Measurements from ENCODE around the gene RPUSD4.

Gene RPUSD4

DNA sequence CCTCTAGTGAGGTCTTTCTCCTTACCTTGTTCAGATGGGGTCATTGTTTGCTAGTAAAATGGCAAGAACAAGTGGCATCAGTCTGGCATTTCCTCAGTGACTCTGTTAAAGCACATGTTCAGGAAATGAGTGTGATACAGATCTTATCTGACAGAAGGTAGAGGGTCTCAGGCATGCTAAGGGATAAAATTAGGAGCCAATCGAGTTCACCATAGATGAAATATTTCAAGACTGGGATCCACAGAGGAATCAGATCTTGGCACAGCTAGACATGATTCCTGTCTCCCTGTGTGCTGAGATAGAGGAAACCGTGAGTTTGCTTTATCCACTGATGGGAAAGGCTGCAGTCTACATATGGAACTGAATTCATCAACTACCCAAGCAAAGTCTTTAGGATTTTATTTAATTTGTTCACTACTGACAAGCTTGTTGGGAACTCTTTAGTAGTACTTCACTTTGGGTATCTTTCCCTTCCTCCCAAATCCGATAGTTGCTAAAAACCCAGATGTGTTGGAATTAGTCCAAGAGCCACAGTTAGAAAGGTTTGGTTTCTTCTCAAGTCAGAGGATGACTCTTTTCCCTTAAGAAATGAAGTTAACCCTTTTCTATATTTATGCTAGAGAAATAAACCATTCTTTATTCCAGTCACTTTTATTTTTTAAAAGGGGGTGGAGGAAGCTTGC lies 18.5 kb upstream of the RPUSD4 start:
- H3K4me3 ChIP-seq (ENCODE audit: low read length): no peak overlapping the region
- H3K4me1 ChIP-seq (ENCODE audit: control insufficient read depth, low read length): no peaks in the 10 kb centered on the region
- no peaks in the 10 kb centered on the region for H3K9me2 ChIP-seq (replicated peaks; ENCODE audit: control insufficient read depth, low read length)
- H3K79me2 ChIP-seq (ENCODE audit: control insufficient read depth, low read length): peaks cover under 1% of the 10 kb centered on the region; the same call in 1 of the 2 replicates
- H4K20me1 ChIP-seq (ENCODE audit: control insufficient read depth, insufficient read depth, low read depth, low read length): no peaks in the 10 kb centered on the region
- H3K27ac ChIP-seq (ENCODE audit: low read depth, low read length): no peak overlapping the region
- no peak overlapping the region for H3K4me2 ChIP-seq (ENCODE audit: low read length)
- TF ChIP-seq EZH2phosphoT487 (IDR thresholded peaks at IDR 0.05; ENCODE audit: borderline replicate concordance, low read length): no peak
- TF ChIP-seq, protein P1, sequence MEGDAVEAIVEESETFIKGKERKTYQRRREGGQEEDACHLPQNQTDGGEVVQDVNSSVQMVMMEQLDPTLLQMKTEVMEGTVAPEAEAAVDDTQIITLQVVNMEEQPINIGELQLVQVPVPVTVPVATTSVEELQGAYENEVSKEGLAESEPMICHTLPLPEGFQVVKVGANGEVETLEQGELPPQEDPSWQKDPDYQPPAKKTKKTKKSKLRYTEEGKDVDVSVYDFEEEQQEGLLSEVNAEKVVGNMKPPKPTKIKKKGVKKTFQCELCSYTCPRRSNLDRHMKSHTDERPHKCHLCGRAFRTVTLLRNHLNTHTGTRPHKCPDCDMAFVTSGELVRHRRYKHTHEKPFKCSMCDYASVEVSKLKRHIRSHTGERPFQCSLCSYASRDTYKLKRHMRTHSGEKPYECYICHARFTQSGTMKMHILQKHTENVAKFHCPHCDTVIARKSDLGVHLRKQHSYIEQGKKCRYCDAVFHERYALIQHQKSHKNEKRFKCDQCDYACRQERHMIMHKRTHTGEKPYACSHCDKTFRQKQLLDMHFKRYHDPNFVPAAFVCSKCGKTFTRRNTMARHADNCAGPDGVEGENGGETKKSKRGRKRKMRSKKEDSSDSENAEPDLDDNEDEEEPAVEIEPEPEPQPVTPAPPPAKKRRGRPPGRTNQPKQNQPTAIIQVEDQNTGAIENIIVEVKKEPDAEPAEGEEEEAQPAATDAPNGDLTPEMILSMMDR (IDR thresholded peaks at IDR 0.05; ENCODE audit: low read depth, low read length, poor library complexity, severe bottlenecking): no peak
- no peaks in the 10 kb centered on the region for H3K36me3 ChIP-seq (ENCODE audit: control insufficient read depth, low read length)
- no peaks in the 10 kb centered on the region for H3F3A ChIP-seq (ENCODE audit: control insufficient read depth, insufficient read depth)
- H3K27me3 ChIP-seq (ENCODE audit: control insufficient read depth, low read length): no peaks in the 10 kb centered on the region
- no peaks in the 10 kb centered on the region for H3K9me3 ChIP-seq (ENCODE audit: control insufficient read depth, insufficient read depth, low read length)

DNA sequence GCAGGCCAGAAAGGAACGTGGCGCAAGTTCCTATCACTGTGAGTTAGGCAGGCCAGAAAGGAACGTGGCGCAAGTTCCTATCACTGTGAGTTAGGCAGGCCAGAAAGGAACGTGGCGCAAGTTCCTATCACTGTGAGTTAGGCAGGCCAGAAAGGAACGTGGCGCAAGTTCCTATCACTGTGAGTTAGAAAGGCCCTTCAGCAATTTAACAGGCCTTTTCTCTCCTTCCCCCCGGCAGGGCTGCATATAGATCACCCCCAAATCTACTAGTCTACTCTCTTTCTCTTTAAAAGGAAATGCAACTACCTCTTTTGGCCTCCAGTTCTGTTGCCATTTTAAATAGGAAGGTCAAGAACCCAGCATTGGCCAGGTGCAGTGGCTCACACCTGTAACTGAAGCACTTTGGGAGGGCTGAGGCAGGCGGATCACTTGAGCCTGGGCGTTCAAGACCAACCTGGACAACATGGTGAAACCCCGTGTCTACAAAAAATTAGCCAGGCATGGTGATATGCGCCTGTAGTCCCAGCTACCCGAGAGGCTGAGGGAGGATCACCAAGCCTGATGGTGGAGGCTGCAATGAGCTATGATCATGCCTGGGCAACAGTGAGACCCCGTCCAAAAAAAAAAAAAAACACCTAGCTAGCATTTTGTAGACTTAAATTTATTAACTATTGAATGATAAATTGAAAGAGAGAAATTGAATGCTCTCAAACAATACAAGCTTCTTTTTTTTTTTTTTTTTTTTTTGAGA lies 15.1 kb upstream of the RPUSD4 start:
- no peak overlapping the region for H3K4me2 ChIP-seq (ENCODE audit: low read length)
- H4K20me1 ChIP-seq (ENCODE audit: control insufficient read depth, insufficient read depth, low read depth, low read length): no peaks in the 10 kb centered on the region
- no peaks in the 10 kb centered on the region for H3K4me1 ChIP-seq (ENCODE audit: control insufficient read depth, low read length)
- no peaks in the 10 kb centered on the region for H3K36me3 ChIP-seq (ENCODE audit: control insufficient read depth, low read length)
- H3K27ac ChIP-seq (ENCODE audit: low read depth, low read length): no peak overlapping the region
- no peaks in the 10 kb centered on the region for H3K9me2 ChIP-seq (replicated peaks; ENCODE audit: control insufficient read depth, low read length)
- TF ChIP-seq, protein P1 (IDR thresholded peaks at IDR 0.05; ENCODE audit: low read depth, low read length, poor library complexity, severe bottlenecking): no peak
- no peaks in the 10 kb centered on the region for H3K9me3 ChIP-seq (ENCODE audit: control insufficient read depth, insufficient read depth, low read length)
- no peak overlapping the region for H3K4me3 ChIP-seq (ENCODE audit: low read length)
- H3K27me3 ChIP-seq (ENCODE audit: control insufficient read depth, low read length): no peaks in the 10 kb centered on the region
- H3F3A ChIP-seq (ENCODE audit: control insufficient read depth, insufficient read depth): no peaks in the 10 kb centered on the region
- peaks cover 23% of the 10 kb centered on the region for H3K79me2 ChIP-seq (ENCODE audit: control insufficient read depth, low read length)

DNA sequence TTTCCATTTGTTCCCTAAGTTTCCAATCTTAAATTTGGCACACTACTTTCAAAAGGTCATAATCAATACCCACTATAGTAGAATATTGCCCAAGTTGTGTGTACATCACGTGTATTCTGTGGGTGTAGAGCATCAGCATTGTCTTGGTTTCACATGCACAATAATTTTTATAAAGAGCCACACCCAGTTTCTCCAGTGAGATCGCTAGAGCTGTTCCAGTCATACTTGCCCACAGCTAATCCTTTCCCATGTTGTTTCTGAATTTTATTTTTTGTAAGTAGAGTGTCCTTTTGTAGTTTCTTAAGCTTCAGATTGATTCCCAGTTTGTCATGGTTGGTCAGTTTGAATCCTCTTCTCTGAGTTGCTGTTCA lies 13.8 kb upstream of the RPUSD4 start:
- no peak for TF ChIP-seq EZH2phosphoT487 (IDR thresholded peaks at IDR 0.05; ENCODE audit: borderline replicate concordance, low read length)
- TF ChIP-seq, protein P1 (IDR thresholded peaks at IDR 0.05; ENCODE audit: low read depth, low read length, poor library complexity, severe bottlenecking): no peak
- no peaks in the 10 kb centered on the region for H3F3A ChIP-seq (ENCODE audit: control insufficient read depth, insufficient read depth)
- no peaks in the 10 kb centered on the region for H3K9me2 ChIP-seq (replicated peaks; ENCODE audit: control insufficient read depth, low read length)
- H3K9me3 ChIP-seq (ENCODE audit: control insufficient read depth, insufficient read depth, low read length): no peaks in the 10 kb centered on the region
- no peaks in the 10 kb centered on the region for H3K36me3 ChIP-seq (ENCODE audit: control insufficient read depth, low read length)
- H3K4me3 ChIP-seq (ENCODE audit: low read length): no peak overlapping the region
- H3K4me1 ChIP-seq (ENCODE audit: control insufficient read depth, low read length): no peaks in the 10 kb centered on the region
- no peak overlapping the region for H3K4me2 ChIP-seq (ENCODE audit: low read length)
- H3K79me2 ChIP-seq (ENCODE audit: control insufficient read depth, low read length): peaks cover 30% of the 10 kb centered on the region
- no peaks in the 10 kb centered on the region for H3K27me3 ChIP-seq (ENCODE audit: control insufficient read depth, low read length)
- no peak overlapping the region for H3K27ac ChIP-seq (ENCODE audit: low read depth, low read length)
- no peaks in the 10 kb centered on the region for H4K20me1 ChIP-seq (ENCODE audit: control insufficient read depth, insufficient read depth, low read depth, low read length)

Measured in DOHH2 (cell line).